ENCODE measurements around the gene SNTB2. TPM values are rescaled to one million over a fixed set of nuclear protein-coding genes. Genes with fewer than 3 reads are reported as not detected.

Gene SNTB2
- total RNA-seq, 1 donor = 35.5 TPM

GRCh38 chr16:69166221-69166833 is 20.6 kb upstream of the SNTB2 start:
- Histone ChIP-seq H3K79me2 (ENCODE audit: insufficient read depth, low read length) (no peaks in the 10 kb centered on the region), H3K9me3 (ENCODE audit: low read depth, low read length) (no peaks in the 10 kb centered on the region), H3K4me3 (ENCODE audit: insufficient read depth, low read length) (peak overlapping the region; percentile 0), H3K4me1 (ENCODE audit: insufficient read depth, low read length) (peaks cover 29% of the 10 kb centered on the region), H3K27ac (ENCODE audit: low read depth, low read length) (peak overlapping the region; percentile 78), H2AFZ (ENCODE audit: low read length) (no peak overlapping the region), H3K4me2 (ENCODE audit: insufficient read depth, low read length) (peak overlapping the region; percentile 49), H3K36me3 (ENCODE audit: insufficient read depth, low read length) (peaks cover 54% of the 10 kb centered on the region), H3K27me3 (ENCODE audit: insufficient read depth, low read length) (no peaks in the 10 kb centered on the region), H4K20me1 (ENCODE audit: insufficient read depth, low read length) (no peaks in the 10 kb centered on the region)
- no peak for TF ChIP-seq CTCF (IDR thresholded peaks at IDR 0.05; ENCODE audit: extremely low read depth, low read depth, low read length)
- peak; percentile 92 for DNase-seq (ENCODE audit: insufficient read length, low spot score, missing footprints)

GRCh38 chr16:69166946-69167930 is 19.7 kb upstream of the SNTB2 start:
- no peak for TF ChIP-seq CTCF (IDR thresholded peaks at IDR 0.05; ENCODE audit: extremely low read depth, low read depth, low read length)
- no peak overlapping the region for H2AFZ ChIP-seq (ENCODE audit: low read length)
- no peaks in the 10 kb centered on the region for H4K20me1 ChIP-seq (ENCODE audit: insufficient read depth, low read length)
- H3K79me2 ChIP-seq (ENCODE audit: insufficient read depth, low read length) = no peaks in the 10 kb centered on the region
- no peaks in the 10 kb centered on the region for H3K27me3 ChIP-seq (ENCODE audit: insufficient read depth, low read length)
- DNase-seq (ENCODE audit: insufficient read length, low spot score, missing footprints) = peak; percentile 31
- H3K36me3 ChIP-seq (ENCODE audit: insufficient read depth, low read length) = peaks cover 49% of the 10 kb centered on the region
- peaks cover 34% of the 10 kb centered on the region for H3K4me1 ChIP-seq (ENCODE audit: insufficient read depth, low read length)
- H3K4me2 ChIP-seq (ENCODE audit: insufficient read depth, low read length) = peak overlapping the region; percentile 49
- peak overlapping the region; percentile 41 for H3K4me3 ChIP-seq (ENCODE audit: insufficient read depth, low read length)
- H3K27ac ChIP-seq (ENCODE audit: low read depth, low read length) = peak overlapping the region; percentile 78
- H3K9me3 ChIP-seq (ENCODE audit: low read depth, low read length) = no peaks in the 10 kb centered on the region

- TF ChIP-seq CTCF (IDR thresholded peaks at IDR 0.05; ENCODE audit: extremely low read depth, low read depth, low read length) = no peak
- no peaks in the 10 kb centered on the region for H3K79me2 ChIP-seq (ENCODE audit: insufficient read depth, low read length)
- DNase-seq (ENCODE audit: insufficient read length, low spot score, missing footprints) = no peak
- H3K4me1 ChIP-seq (ENCODE audit: insufficient read depth, low read length) = peaks cover 44% of the 10 kb centered on the region
- H2AFZ ChIP-seq (ENCODE audit: low read length) = no peak overlapping the region
- H4K20me1 ChIP-seq (ENCODE audit: insufficient read depth, low read length) = no peaks in the 10 kb centered on the region
- no peak overlapping the region for H3K4me2 ChIP-seq (ENCODE audit: insufficient read depth, low read length)
- H3K27ac ChIP-seq (ENCODE audit: low read depth, low read length) = no peak overlapping the region
- no peaks in the 10 kb centered on the region for H3K9me3 ChIP-seq (ENCODE audit: low read depth, low read length)
- no peaks in the 10 kb centered on the region for H3K27me3 ChIP-seq (ENCODE audit: insufficient read depth, low read length)
- H3K36me3 ChIP-seq (ENCODE audit: insufficient read depth, low read length) = peaks cover 34% of the 10 kb centered on the region
- H3K4me3 ChIP-seq (ENCODE audit: insufficient read depth, low read length) = no peak overlapping the region
These were observed 17.9 kb upstream of the SNTB2 start for GRCh38 chr16:69169051-69169450.
